H54 (cell line): Measurements from ENCODE around the gene ALG9.
"Not testable (repeated sequence)": the region's sequence is repeated elsewhere in the genome, so short reads cannot be mapped to it uniquely, and the experiment has no call there.

Experiments used
- DNase-seq: peaks from one replicate; pipeline ENCODE4 v3.0.0; 2011; ENCODE audit warnings: low spot score, mixed read lengths; ENCODE audit not compliant: insufficient read length
- FAIRE-seq: peaks from 3 replicates; lab custom pipeline; 2011; peaks lifted over from hg19 to GRCh38; lab: Jason Lieb, UNC
- POLR2A ChIP-seq: IDR thresholded peaks from 2 replicates; pipeline ENCODE4 v1.6.1; 2011; ENCODE audit warnings: low read depth, mild to moderate bottlenecking, low read length

ALG9 gene

DNA sequence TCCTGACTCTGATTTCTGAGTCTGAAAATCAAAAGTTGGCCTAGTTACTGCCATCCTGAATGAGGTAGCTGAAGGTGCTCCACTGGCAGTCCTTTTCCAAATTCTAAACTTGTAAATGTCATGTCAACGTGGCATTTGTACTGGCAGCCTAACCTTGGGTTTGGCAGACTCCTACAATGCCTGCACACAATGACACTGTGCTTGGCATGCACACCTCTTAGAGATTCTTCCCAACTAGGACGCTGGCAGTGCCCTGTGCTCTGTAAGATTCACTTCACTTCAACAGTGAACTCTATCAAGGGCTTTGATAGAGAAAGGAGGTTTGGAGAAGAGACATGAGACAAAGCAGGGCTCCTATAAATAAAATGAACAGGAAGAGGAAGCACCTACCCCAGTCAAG, 83.3 kb downstream of the ALG9 start:
- FAIRE-seq (no peak), DNase-seq (no peak)
- no peak for TF ChIP-seq POLR2A

DNA sequence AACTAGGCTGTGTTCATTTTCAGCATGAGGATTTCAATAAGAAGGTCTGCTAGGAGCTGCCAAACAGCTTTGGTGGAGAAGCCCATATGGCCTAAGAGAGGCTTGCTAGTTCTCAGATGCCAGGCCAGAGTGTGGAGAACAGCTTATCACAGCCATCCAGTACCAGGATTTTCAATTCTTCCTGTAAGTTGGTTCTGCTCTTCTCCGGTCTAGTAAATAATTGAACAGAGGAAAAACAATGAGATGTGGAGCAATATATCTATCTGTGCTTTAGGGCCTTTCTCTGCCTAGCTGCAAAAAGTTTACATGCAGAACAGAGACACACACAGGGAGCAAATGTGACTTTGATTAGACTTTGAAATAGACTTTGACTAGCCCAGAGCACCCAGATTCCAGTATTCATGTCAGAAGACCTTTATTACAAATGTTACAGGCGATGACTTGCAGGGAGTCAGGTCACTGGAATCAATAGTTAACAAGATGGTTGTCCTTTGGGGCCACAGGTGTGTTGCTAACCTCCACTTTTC, 85.4 kb downstream of the ALG9 start:
- no peak for TF ChIP-seq POLR2A
- FAIRE-seq (no peak), DNase-seq (no peak)

DNA sequence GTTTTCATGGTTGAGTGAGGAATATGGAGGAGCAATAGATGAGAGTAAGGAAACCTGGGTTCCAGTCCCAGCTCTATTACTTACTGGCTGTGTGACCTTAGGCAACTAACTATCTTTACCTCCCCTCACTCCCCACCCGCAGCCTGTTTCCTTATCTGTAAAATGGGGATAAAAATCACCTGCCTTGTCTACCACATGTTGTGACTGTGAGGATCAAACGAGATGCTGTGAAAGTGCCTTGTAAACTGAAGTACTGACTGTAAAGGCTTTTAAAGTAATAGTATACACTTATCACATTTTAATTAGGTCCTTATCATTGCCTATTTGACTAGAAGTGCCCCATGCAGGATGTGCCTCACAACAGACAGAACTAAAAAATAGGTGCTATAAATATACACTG, 86.3 kb downstream of the ALG9 start:
- DNase-seq = no peak
- no peak for FAIRE-seq
- no peak for TF ChIP-seq POLR2A

DNA sequence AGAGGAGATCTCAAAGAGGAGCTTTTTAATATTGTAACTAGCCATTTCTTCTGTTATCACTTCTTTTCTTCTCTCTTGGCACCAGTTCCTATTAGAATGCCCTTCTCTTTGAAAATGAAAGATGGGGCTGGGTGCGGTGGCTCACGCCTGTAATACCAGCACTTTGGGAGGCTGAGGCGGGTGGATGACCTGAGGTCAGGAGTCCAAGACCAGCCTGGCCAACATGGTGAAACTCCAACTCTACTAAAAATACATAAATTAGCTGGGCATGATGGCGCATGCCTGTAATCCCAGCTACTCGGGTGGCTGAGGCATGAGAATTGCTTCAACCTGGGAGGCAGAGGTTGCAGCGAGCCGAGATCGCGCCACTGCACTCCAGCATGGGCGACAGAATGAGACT, 87.1 kb downstream of the ALG9 start:
- not testable (repeated sequence) for DNase-seq, FAIRE-seq

DNA sequence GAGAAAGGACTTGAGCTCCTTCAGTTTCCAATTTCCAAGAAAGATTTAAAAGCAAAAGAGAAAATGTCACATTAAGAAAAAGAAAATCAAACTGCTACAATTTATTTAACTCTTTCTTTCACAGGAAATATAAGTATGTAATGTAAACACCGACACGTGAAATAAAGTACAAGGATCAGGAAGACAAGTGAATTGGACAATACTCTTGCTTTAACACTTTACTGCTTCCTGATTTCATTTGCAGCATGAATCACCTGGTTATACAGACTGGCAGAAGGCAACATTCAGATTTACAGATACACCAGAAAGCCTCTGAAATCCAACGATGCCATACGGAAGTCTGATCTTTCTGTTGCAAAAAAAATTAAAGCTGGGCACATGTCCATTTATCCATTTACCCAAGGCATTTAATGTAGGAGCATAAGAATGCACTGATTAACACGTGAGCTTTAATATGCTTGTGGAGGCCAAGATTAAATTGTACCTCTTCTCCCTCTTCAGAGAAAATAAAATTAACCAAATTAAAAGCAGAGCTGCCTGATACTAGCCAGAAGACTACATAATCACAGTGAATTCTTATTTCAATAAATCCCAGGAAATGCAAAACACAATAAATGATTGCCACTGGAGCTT, 89.2 kb downstream of the ALG9 start:
- DNase-seq = no peak
- no peak for FAIRE-seq
- no peak for TF ChIP-seq POLR2A

DNA sequence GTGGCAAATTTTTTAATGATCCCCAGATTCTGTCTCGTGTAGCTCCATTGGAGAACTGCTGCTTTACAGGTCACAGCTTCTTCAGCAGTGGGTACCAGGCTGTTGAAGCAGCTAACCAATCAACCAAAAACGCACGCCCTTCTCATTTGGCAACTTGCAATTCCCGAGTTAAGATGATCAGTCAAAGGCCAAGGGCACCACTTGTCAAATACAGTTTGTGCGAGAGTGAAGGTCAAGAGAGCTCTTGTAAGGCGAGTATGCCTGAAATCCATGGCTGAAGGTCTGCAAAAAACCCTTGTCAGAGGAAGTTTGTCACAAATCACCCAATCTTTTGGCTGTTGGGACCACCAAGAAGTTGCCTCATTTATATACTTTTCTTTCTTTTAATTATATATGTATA, 92.3 kb downstream of the ALG9 start:
- TF ChIP-seq POLR2A = no peak
- no peak for DNase-seq
- FAIRE-seq = no peak

DNA sequence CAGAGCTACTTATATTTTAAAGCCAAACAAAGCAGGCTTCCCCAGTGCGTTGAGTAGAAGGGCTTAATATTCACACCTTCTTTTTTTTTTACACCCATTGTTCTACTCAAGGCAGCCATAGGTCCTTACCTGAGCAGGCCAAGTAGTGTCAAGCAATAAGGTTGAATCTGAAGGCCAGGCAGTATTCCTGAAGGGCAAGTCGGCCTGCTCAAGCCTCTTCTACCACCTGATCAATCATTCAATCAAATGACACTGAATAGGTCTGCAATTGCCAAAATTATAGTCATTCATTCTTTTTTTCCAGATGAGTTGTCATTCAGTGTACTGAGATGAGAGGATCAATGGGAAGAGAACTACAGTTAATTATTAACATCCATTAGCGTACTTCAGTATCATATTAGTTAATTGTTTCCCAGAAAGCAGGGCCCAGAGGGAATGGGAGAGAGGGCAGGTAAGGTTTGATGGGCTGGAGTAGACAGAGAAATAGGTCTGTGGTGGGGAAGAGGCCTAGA, 93.3 kb downstream of the ALG9 start:
- TF ChIP-seq POLR2A = no peak
- FAIRE-seq = no peak
- no peak for DNase-seq

DNA sequence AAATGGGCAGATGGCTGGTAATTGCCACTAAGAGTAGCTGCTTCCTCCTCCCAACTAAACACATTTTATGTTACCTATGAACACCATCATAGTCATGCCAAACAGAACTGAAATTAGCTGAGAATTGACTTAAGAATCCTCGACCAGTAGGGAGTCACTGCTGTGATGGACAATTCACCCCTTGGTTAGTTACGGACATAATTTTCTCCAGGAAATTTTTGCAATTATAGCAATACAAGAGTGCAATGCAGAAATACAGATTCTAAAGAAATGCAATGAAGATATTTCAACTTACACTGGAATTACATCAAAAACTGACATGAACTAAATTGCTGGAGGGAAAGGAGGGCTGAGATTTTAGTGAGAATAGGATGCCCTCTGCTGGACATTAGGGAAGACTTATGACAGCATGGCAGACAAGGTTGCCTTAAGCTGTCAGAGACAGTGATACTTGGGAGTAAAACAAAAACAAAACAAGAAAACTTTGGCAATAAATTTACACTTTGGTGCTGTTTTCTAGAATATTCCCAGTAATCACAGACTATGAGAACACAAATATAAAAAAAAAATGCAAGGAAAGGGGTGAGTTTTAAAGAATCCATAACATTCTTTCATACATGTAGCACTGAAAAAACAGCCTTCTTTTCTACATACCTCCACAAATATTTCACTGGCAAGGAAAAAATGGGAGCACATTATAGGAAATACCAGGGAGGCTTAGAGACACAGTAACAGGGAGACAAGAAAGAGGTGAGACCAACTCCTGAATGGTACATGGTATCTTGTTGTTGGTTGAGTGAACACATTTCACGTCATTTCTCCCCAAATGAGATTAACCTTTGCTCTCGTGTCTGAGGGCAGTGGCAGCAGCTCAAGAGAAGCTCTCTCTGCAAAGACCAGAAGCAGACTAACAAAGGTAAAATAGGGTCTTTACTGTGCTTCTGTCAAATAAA, 94.0 kb downstream of the ALG9 start:
- FAIRE-seq (peak; percentile 94), DNase-seq (no peak)
- no peak for TF ChIP-seq POLR2A

DNA sequence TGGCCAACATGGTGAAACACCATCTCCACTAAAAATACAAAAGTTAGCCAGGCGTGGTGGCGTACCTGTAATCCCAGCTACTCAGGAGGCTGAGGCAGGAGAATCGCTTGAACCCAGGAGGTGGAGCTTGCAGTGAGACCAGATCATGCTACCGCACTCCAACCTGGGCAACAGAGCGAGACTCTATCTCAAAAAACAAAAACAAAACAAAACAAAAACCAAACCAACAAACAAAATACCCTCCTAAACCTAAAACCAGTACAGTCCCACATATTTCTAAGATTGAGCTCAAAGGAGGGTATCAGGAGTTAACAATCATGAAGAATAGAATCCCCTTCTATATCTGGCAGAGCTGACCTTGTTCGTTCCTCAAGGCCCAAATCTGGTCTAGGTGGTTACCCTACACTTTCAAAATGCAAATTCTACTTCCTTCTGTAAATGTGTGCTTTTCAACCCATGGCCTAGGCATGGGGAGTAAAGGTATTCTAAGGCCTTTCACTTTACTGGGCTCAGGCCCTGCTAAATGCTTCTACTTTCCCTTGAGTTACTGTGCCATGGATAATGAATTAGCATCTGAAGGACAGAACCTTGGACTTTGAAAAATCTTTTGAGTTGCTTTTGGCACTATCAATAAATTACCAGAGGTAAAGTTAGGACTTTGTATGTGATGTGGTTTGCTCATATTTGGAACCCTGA, 94.8 kb downstream of the ALG9 start:
- no peak for DNase-seq
- no peak for FAIRE-seq
- no peak for TF ChIP-seq POLR2A

DNA sequence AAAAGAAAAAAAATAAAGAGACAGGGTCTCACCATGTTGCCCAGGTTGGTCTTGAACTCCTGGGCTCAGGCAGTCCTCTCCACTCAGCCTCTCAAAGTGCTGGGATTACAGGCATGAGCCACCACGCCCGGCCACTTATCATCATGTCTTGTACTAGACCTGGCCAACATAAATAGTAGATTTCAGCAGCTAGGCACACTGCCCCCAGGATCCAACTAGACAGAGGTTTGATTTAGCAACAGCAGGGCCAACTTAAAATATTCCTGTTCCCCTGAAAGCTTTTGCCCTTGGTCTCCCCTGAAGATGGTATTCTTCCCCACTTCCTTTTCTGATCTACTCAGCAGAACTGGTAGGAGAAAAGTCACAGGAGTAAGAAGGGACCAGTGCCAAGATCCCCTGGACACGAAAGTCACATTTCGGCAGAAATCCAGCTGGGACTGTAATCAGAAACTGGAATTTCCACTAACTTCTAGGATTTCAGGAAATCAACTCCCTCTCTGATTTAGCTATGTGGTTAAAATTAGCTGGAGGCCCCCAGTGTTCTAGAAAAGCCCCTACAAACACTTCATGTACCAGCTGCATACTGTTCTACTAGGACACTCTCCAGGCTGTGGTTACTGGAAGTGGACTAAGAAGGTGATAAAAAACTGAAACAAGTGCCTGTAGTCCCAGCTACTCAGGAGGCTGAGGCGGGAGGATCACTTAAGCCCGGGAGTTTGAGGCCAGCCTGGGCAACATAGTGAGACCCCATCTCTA, 96.2 kb downstream of the ALG9 start:
- no peak for TF ChIP-seq POLR2A
- FAIRE-seq = no peak
- DNase-seq = no peak

DNA sequence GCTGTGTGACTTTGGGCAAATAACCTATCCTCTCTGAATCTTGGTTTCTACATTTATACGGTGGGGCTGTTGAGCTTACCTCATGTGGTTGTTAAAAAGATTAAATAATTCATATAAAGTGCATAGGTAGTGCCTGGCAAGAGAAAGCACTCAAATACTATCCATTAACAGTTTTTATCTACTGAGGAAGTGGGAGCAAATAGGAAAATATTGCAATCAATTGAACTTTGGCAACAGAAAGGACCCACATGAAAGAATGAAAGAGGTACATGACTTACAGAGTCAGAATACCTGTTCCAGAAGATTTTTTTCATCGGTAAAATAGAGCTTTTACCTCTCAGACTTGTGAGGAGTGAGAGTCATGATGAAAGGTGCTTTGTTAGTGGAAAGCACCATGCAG, 98.8 kb downstream of the ALG9 start:
- no peak for TF ChIP-seq POLR2A
- DNase-seq (no peak), FAIRE-seq (no peak)

DNA sequence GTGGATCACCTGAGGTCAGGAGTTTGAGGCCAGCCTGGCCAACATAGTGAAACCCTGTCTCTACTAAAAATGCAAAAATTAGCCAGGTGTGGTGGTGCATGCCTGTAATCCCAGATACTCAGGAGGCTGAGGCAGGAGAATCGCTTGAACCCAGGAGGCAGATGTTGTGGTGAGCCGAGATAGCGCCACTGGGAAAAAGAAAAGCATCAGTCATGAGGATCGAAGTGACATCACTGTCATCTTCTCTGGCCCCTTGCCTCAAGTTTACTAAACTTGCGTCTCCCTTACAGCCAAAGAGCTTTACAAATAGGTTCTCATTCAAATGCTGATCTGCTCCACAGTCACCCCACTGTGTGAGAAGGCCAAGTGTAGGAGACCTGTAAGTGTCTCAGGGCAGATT, 100.2 kb downstream of the ALG9 start:
- not testable (repeated sequence) for DNase-seq

DNA sequence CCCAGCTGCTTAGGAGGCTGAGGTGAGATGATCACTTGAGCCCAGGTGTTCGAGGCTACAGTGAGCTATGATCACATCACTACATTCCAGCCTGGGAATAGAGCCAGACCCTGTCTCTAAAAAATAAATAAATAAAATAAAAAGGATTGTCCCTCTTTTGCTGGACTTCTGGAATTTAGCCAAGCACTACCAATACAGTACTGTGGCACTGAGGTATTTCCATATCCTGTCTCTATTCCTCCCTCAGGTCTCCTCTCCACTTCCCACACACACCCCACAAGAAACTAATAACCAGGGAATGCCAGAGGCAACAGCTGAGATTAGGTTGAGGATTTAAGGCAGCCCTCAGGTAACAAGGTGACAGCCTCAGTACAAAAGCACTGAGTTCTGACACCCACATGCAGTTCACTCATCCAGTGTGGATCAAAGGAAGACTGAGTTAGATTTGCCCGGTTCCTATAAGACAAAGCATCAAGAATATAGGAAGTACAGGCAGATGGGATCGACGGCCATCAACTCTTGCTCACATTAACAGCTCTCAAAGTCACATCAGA, 100.7 kb downstream of the ALG9 start:
- TF ChIP-seq POLR2A = no peak
- DNase-seq = no peak
- no peak for FAIRE-seq

More for the DNA sequence above, 100.2 kb downstream of the ALG9 start:
- not testable (repeated sequence) for FAIRE-seq

DNA sequence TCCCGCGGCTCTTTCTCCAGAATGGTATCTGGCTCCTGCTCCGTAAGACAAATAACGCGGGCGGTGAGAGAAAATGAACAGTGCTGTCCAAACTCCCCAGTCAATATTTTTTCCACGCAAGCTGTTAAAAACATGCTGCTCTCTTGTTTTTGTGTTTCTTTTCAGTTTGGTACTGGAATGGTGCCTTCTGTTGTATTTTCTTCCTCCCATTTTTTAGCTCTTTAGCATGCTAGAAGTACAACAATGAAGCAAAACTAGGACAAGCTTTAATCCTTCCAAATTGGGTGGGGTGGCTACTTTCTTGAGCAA, 104.6 kb downstream of the ALG9 start:
- TF ChIP-seq POLR2A = no peak
- DNase-seq (no peak), FAIRE-seq (no peak)
